Limb (tissue), 2 donors: ENCODE results near the gene GZMM.
A peak's percentile ranks its signal among the peaks of the same experiment; 100 is the strongest.

ENCODE experiments used
- DNase-seq, 2 donors: peaks; one replicate each; pipeline ENCODE4 v3.0.0-alpha.2; 2016; ENCODE audit errors: extremely low spot score in 2 of 2

GZMM gene

GRCh38 chr19:558770-559439 is 15.1 kb downstream of the GZMM start:
- peak in 1 of 2 donors; percentile 45 for DNase-seq

GRCh38 chr19:560121-560520 is 16.3 kb downstream of the GZMM start:
- DNase-seq, result no peak

DNA sequence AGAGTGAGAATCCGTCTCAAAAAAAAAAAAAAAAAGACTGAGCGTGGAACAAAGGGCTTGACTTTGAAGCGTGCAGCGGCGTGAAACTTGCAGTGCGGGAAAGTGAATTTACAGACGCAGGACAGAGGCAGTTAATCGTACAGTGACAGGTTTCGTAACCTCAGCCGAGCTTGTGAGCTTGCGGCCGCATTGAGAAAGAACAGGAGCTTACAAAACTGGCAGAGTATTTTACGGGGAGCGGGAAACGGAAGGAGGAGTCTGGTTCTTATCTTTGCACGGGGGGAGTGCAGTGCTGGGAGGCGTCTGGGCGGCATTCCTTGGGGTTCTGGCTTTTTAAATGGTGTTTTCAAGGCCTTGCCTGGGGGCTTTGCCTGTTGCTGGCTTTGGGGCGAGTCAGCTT is 22.6 kb downstream of the GZMM start:
- DNase-seq, result peak in 1 of 2 donors; percentile 38

DNA sequence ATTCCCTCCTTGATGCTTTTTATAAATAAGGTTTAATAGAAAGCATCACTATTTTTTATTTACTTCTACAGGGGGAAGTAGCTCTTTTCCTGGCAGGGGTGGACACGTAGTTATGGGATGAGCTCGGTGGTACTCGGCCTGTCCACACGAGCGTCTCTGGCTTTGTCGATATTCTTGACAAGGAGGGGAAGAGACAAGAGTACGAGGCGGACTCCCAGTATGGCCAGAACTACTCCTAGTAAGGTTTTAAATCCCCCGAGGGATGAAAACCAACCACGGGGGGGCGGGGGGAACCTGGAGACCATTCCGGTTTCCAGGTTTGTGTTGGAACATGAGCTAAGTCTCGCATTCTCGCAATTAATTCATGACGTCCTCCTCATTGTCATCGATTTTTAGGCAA is 23.0 kb downstream of the GZMM start:
- no peak for DNase-seq

DNA sequence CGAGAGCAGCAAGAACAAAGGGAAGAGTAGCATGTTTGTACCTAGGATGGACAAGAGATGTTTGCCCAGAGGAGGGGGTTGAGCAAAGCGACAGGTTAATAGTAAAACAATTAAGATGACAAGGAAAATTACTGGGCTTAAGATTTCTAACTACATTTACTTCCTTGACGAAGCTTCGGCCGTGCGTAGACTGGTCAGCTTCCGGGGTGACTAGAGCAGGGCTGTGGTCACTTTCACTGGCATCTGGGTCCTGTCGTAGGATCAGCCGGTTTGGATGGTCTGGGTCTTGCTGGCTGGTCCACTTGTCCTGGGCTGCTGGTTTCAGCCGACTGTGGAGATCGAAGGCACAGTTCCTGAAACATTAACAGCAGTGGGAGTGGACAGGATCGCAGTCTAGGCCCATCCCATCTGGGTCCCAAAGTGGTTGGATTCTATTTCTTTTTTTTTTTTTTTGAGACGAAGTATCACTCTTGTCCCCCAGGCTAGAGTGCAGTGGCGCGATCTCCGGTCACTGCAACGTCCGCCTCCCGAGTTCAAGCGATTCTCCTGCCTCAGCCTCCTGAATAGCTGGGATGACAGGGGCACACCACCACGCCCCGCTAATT is 23.5 kb downstream of the GZMM start:
- DNase-seq, result no peak

GRCh38 chr19:570251-570686 is 26.4 kb downstream of the GZMM start:
- DNase-seq, result peak in 1 of 2 donors; percentile 32

DNA sequence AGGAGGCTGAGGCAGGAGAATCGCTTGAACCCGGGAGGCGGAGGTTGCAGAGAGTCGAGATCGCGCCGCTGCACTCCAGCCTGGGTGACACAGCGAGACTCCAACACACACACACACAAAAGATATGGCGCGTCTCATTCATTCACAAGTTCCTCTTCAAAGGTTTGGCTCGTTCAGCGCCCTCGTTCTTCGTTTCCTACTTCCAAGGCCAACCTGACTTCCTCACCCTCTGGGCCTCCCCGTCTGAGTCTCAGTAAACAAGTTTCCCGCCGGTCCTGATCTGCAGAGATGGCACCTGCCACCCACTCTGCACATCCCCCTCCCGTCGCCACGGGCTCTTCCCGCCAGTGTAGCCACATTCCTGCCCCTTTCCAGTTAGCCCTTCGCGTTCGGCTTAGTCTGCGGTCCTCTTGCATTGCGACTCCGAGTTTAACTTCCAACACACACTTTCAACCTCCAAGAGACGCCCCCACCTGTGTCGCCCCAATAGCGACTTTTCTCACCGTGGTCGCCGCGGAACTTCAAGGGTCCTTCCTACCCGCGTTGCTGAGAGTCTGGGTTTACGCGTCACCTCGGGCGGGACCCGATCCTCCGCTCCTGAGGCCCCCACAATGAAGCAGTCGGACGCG is 27.2 kb downstream of the GZMM start:
- peak in 1 of 2 donors; percentile 68 for DNase-seq

DNA sequence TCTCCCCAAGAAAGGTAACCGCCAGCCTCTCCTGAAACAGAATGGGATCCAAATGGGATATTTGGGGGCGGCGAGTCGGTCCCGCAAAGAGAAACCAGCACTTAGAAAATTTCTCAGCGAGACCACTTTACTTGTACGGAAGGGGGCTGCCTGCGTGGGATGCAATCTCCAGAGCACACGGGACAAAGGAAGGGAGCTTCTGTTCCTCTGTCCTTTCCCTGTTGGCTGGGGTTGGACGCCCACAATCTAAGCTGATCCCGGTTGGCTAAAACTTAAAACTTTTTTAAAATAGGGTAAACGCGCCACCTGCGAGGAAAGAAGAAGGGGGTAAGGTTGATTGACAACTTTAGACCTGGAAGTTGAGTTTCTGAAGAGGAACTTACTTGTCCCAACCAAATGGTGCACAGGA is 27.7 kb downstream of the GZMM start:
- no peak for DNase-seq

GRCh38 chr19:572140-572742 is 28.4 kb downstream of the GZMM start, which contains the start of gene BSG:
Gene BSG, plus strand, starts transcription at chr19:572596. Its CDS starts 39 bp downstream, at chr19:572635.
- peak; percentile 99 for DNase-seq

GRCh38 chr19:572743-573518 is 29.1 kb downstream of the GZMM start:
- peak in 1 of 2 donors; percentile 71 for DNase-seq

DNA sequence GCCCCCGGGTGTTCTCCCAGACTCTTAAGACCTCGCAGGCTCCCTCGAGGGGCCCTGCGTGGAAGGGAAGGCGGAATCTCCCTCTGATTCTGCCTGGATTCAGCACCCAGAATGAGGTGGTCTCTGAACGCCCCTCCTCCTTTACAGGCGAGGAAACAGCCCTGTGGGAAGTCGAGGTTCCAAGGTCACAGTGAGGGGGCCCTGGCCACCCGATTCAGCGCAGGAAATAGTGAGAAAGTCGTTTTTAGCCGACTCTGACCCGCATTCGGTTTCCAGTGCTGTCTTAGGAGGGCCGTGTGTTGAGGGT is 29.6 kb downstream of the GZMM start:
- no peak for DNase-seq

GRCh38 chr19:574658-575526 is 31.0 kb downstream of the GZMM start:
- DNase-seq, result no peak

DNA sequence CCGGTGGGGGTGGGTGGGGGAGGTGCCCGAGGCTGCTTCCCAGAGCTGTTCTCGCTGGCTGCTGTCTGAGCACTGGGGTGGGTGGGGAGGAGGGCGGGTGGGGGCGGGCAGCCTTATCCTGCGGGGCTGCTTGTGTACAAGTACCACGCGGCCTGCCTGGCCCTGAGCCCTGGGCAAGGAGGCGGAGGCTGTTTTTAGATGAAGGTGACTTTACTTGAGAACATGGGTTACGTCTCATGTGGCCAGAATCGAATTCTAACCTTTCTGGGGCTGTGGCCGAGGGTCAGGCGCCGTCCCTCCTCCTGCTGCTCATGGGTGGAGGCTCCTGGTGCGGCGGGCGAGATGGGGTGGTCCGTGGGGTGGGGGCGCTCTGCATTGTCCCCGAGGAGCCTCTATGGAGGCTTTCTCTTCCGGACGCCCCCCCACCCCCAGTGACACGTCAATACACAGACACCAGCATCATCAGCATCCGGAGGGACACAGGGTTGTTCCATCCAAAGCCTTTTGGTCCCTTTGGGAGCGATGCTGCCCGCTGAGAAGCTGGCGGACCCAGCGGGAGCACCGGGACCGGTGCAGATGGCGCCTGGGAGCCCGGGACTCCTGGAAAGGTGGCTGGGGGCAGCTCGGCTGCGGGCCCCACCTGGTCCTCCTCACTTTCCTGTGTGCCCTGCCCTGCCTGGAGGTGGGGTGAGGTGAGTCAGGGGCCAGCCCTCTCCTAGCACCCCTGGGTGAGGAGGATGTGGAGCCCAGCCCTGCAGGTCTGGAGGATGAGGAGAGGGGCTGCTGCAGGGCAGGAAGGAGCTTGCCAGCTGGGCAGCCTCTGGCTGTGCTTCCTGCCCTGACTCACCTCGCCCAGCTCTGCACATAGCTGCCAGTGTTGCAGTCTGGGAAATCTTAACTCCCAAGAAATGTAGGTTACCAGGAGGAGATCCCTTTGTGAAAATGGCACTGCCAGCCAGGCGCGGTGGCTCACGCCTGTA is 32.0 kb downstream of the GZMM start:
- no peak for DNase-seq

GRCh38 chr19:576768-577438 is 33.0 kb downstream of the GZMM start:
- DNase-seq, result no peak

GRCh38 chr19:577439-578392 is 33.9 kb downstream of the GZMM start:
- no peak for DNase-seq

- no peak for DNase-seq
Measured at GRCh38 chr19:579111-579841, 35.4 kb downstream of the GZMM start.

GRCh38 chr19:579842-580155 is 35.9 kb downstream of the GZMM start:
- no peak for DNase-seq
